ENCODE results near the gene GABPB2.

GABPB2 gene

GRCh38 chr1:151133018-151133806, 62.7 kb downstream of the GABPB2 start:
- TF ChIP-seq EZH2 (IDR thresholded peaks at IDR 0.05; ENCODE audit: borderline replicate concordance, low read length) (no peak), CTCF (IDR thresholded peaks at IDR 0.05; ENCODE audit: low read length) (no peak)
- Histone ChIP-seq H3K9me2 (ENCODE audit: low read depth, low read length) (no peaks in the 10 kb centered on the region), H3K27ac (ENCODE audit: low read depth, low read length, poor library complexity, severe bottlenecking) (no peak overlapping the region), H3K4me3 (ENCODE audit: low read depth, low read length, poor library complexity, severe bottlenecking) (no peak overlapping the region), H2AFZ (ENCODE audit: low read length) (no peak overlapping the region), H3K9ac (ENCODE audit: low read length) (no peak overlapping the region), H3K27me3 (ENCODE audit: insufficient read depth, low read length) (no peaks in the 10 kb centered on the region; the same call in 1 of the 2 replicates), H3K36me3 (ENCODE audit: insufficient read depth, low read length) (no peaks in the 10 kb centered on the region), H3K4me2 (ENCODE audit: low read length) (no peak overlapping the region), H4K20me1 (ENCODE audit: insufficient read depth, low read length) (no peaks in the 10 kb centered on the region), H3K9me3 (ENCODE audit: low read length) (no peaks in the 10 kb centered on the region), H3K4me1 (ENCODE audit: insufficient read depth, low read length, severe bottlenecking) (peaks cover 15% of the 10 kb centered on the region), H3F3A (ENCODE audit: insufficient read depth, low read length) (no peaks in the 10 kb centered on the region), H3K79me2 (ENCODE audit: insufficient read depth, low read length) (no peaks in the 10 kb centered on the region)

- Histone ChIP-seq H3K27me3 (ENCODE audit: insufficient read depth, low read length) (no peaks in the 10 kb centered on the region; the same call in 1 of the 2 replicates), H2AFZ (ENCODE audit: low read length) (no peak overlapping the region), H3K9ac (ENCODE audit: low read length) (no peak overlapping the region), H3K36me3 (ENCODE audit: insufficient read depth, low read length) (no peaks in the 10 kb centered on the region), H3F3A (ENCODE audit: insufficient read depth, low read length) (no peaks in the 10 kb centered on the region), H3K9me2 (ENCODE audit: low read depth, low read length) (no peaks in the 10 kb centered on the region), H4K20me1 (ENCODE audit: insufficient read depth, low read length) (no peaks in the 10 kb centered on the region), H3K4me2 (ENCODE audit: low read length) (no peak overlapping the region), H3K79me2 (ENCODE audit: insufficient read depth, low read length) (no peaks in the 10 kb centered on the region), H3K27ac (ENCODE audit: low read depth, low read length, poor library complexity, severe bottlenecking) (no peak overlapping the region), H3K9me3 (ENCODE audit: low read length) (no peaks in the 10 kb centered on the region), H3K4me1 (ENCODE audit: insufficient read depth, low read length, severe bottlenecking) (peaks cover 15% of the 10 kb centered on the region), H3K4me3 (ENCODE audit: low read depth, low read length, poor library complexity, severe bottlenecking) (no peak overlapping the region)
- TF ChIP-seq EZH2 (IDR thresholded peaks at IDR 0.05; ENCODE audit: borderline replicate concordance, low read length) = no peak
- TF ChIP-seq CTCF (IDR thresholded peaks at IDR 0.05; ENCODE audit: low read length) = no peak
These were observed 63.8 kb downstream of the GABPB2 start for GRCh38 chr1:151134396-151134795.

GRCh38 chr1:151134991-151135390, 64.4 kb downstream of the GABPB2 start:
- no peaks in the 10 kb centered on the region for H3K9me2 ChIP-seq (ENCODE audit: low read depth, low read length)
- no peak overlapping the region for H3K4me2 ChIP-seq (ENCODE audit: low read length)
- no peaks in the 10 kb centered on the region for H4K20me1 ChIP-seq (ENCODE audit: insufficient read depth, low read length)
- H3K9ac ChIP-seq (ENCODE audit: low read length) = no peak overlapping the region
- H3K4me1 ChIP-seq (ENCODE audit: insufficient read depth, low read length, severe bottlenecking) = peaks cover 15% of the 10 kb centered on the region
- no peaks in the 10 kb centered on the region for H3K36me3 ChIP-seq (ENCODE audit: insufficient read depth, low read length)
- no peaks in the 10 kb centered on the region for H3K79me2 ChIP-seq (ENCODE audit: insufficient read depth, low read length)
- H3F3A ChIP-seq (ENCODE audit: insufficient read depth, low read length) = no peaks in the 10 kb centered on the region
- H3K27ac ChIP-seq (ENCODE audit: low read depth, low read length, poor library complexity, severe bottlenecking) = no peak overlapping the region
- H3K9me3 ChIP-seq (ENCODE audit: low read length) = no peaks in the 10 kb centered on the region
- H3K27me3 ChIP-seq (ENCODE audit: insufficient read depth, low read length) = peaks cover under 1% of the 10 kb centered on the region; the same call in 1 of the 2 replicates
- TF ChIP-seq CTCF (IDR thresholded peaks at IDR 0.05; ENCODE audit: low read length) (no peak), EZH2 (IDR thresholded peaks at IDR 0.05; ENCODE audit: borderline replicate concordance, low read length) (no peak)
- no peak overlapping the region for H3K4me3 ChIP-seq (ENCODE audit: low read depth, low read length, poor library complexity, severe bottlenecking)
- no peak overlapping the region for H2AFZ ChIP-seq (ENCODE audit: low read length)
